Kidney glomerular epithelial cell (primary cell): ENCODE results near the gene UBTF.
A peak's percentile ranks its signal among the peaks of the same experiment; 100 is the strongest.

Experiments used
- DNase-seq: peaks from one replicate; lab custom pipeline; 2025; lab: John Stamatoyannopoulos, UW

Gene UBTF

GRCh38 chr17:44214896-44215295 is 4.6 kb downstream of the UBTF start:
- DNase-seq, result no peak

GRCh38 chr17:44214230-44214494 is 5.3 kb downstream of the UBTF start:
- DNase-seq, result no peak

GRCh38 chr17:44213403-44214229 is 5.9 kb downstream of the UBTF start:
- DNase-seq, result no peak

- DNase-seq, result no peak
These were observed 6.7 kb downstream of the UBTF start for GRCh38 chr17:44212507-44213402.

- no peak for DNase-seq
These were observed 7.9 kb downstream of the UBTF start for GRCh38 chr17:44211281-44212265.

GRCh38 chr17:44210342-44211192 is 8.9 kb downstream of the UBTF start:
- peak; percentile 71 for DNase-seq

- no peak for DNase-seq
These were observed 9.6 kb downstream of the UBTF start for GRCh38 chr17:44209786-44210341.

GRCh38 chr17:44207743-44208142 is 11.7 kb downstream of the UBTF start:
- no peak for DNase-seq

- DNase-seq, result no peak
These were observed 12.2 kb downstream of the UBTF start for GRCh38 chr17:44207319-44207718.

- DNase-seq, result no peak
These were observed 12.7 kb downstream of the UBTF start for GRCh38 chr17:44206825-44207155.

- DNase-seq, result no peak
These were observed 13.3 kb downstream of the UBTF start for GRCh38 chr17:44205962-44206824.

- no peak for DNase-seq
These were observed 15.0 kb downstream of the UBTF start for GRCh38 chr17:44204441-44204882.

GRCh38 chr17:44203731-44204440 is 15.6 kb downstream of the UBTF start:
- DNase-seq, result peak; percentile 29

GRCh38 chr17:44202756-44203155 is 16.7 kb downstream of the UBTF start:
- DNase-seq, result no peak

- DNase-seq, result no peak
These were observed 18.9 kb downstream of the UBTF start for GRCh38 chr17:44200478-44201155.

- DNase-seq, result peak; percentile 96
These were observed 19.7 kb downstream of the UBTF start, which contains the start of gene ATXN7L3 for GRCh38 chr17:44199553-44200477. Gene ATXN7L3 (minus strand): TSS chr17:44199884. CDS start chr17:44198070, 1,814 bp downstream.
